Fibroblast of the aortic adventitia (primary cell): ENCODE measurements around the gene TBX1. TPM values are rescaled to one million over a fixed set of nuclear protein-coding genes. Genes with fewer than 3 reads are reported as not detected.
"Not testable (repeated sequence)": the region's sequence is repeated elsewhere in the genome, so short reads cannot be mapped to it uniquely, and the experiment has no call there.

Experiments used
- DNase-seq: peaks from one replicate; pipeline ENCODE4 v3.0.0-alpha.2; 2010; ENCODE audit warnings: low read depth
- H3K4me3 ChIP-seq: 2 replicates; pipeline ENCODE4 v1.5.1; 2011; ENCODE audit warnings: low read depth, mild to moderate bottlenecking, control low read depth, low read length, moderate library complexity
- CTCF ChIP-seq: IDR thresholded peaks from 2 replicates; pipeline ENCODE4 v1.5.1; 2011; ENCODE audit warnings: mild to moderate bottlenecking, low read length, control low read depth, inconsistent platforms; ENCODE audit not compliant: insufficient read depth
- total RNA-seq: library from RNA; depleted of rRNA; stranded (reverse); fragments of >200 nt; gene quantifications from 2 replicates; pipeline ENCODE4 v1.2.3, GENCODE V29; 2012; ENCODE audit warnings: low replicate concordance

Gene TBX1
- total RNA-seq, 1 donor: 2.8 TPM

GRCh38 chr22:19723232-19723982 lies 37.2 kb upstream of the TBX1 start, which contains the start of gene GP1BB:
Gene GP1BB, plus strand, starts transcription at chr22:19723539. Its CDS starts 31 bp downstream, at chr22:19723570.
- DNase-seq: no peak

GRCh38 chr22:19723983-19724827 lies 36.4 kb upstream of the TBX1 start:
- no peak for TF ChIP-seq CTCF
- no peak for DNase-seq

More at GRCh38 chr22:19723232-19723982, 37.2 kb upstream of the TBX1 start, which contains the start of gene GP1BB:
- H3K4me3 ChIP-seq: no peak within 1 kb of the TSS
- TF ChIP-seq CTCF: no peak

GRCh38 chr22:19724927-19725661 lies 35.5 kb upstream of the TBX1 start:
- no peak for DNase-seq

More at GRCh38 chr22:19723983-19724827, 36.4 kb upstream of the TBX1 start:
- no peak overlapping the region for H3K4me3 ChIP-seq

GRCh38 chr22:19726064-19726788 lies 34.4 kb upstream of the TBX1 start:
- H3K4me3 ChIP-seq, DNase-seq: not testable (repeated sequence)

More at GRCh38 chr22:19724927-19725661, 35.5 kb upstream of the TBX1 start:
- no peak overlapping the region for H3K4me3 ChIP-seq
- no peak for TF ChIP-seq CTCF

- DNase-seq: no peak
These were observed 33.0 kb upstream of the TBX1 start for GRCh38 chr22:19727310-19728150.

More at GRCh38 chr22:19727310-19728150, 33.0 kb upstream of the TBX1 start:
- no peak for TF ChIP-seq CTCF
- no peak overlapping the region for H3K4me3 ChIP-seq
